GM12878 (cell line): ENCODE measurements around the gene PTGFRN.

Source experiments
- CBX3 ChIP-seq: fragments of 200-600 bp; sonication (generic); IDR thresholded peaks from 2 replicates; pipeline ENCODE4 v1.6.1; 2016; ENCODE audit warnings: low read depth, borderline replicate concordance
- CTCF ChIP-seq, 3 experiments: IDR thresholded peaks in 2 of 3; conservative IDR thresholded peaks in 1 of 3; 2 replicates each; pipeline ENCODE4 v1.5.1; 2011; ENCODE audit warnings: low read depth in 3 of 3, low read length in 3 of 3, mild to moderate bottlenecking in 3 of 3, control low read depth in 2 of 3, moderate library complexity in 2 of 3, inconsistent platforms in 1 of 3, mixed read lengths in 1 of 3; ENCODE audit not compliant: control insufficient read depth in 2 of 3, insufficient read depth in 1 of 3; ENCODE audit errors: extremely low read depth in 1 of 3

- TF ChIP-seq CTCF (IDR thresholded peaks at IDR 0.05 in 2 of 3, conservative IDR thresholded peaks at IDR 0.05 in 1 of 3; ENCODE audit: control insufficient read depth in 2 of 3, extremely low read depth in 1 of 3, insufficient read depth in 1 of 3, low read depth in 3 of 3, low read length in 3 of 3): no peak
- TF ChIP-seq CBX3: no peak
Measured at GRCh38 chr1:116942344-116942743, 32.6 kb downstream of the PTGFRN start.
